Loucy (cell line): ENCODE results near the gene SGMS1.

ENCODE experiments used
- EZH2phosphoT487 ChIP-seq: fragments of 200-600 bp; IDR thresholded peaks from 2 replicates; pipeline ENCODE4 v1.6.1; 2018; ENCODE audit warnings: antibody characterized with exemption, mild to moderate bottlenecking, moderate library complexity, borderline replicate concordance
- TF ChIP-seq, protein P1 (sequence below): fragments of 200-600 bp; sonication (generic); conservative IDR thresholded peaks from 2 replicates; pipeline ENCODE4 v1.5.1; 2014; ENCODE audit warnings: mild to moderate bottlenecking, antibody characterized with exemption, low read length

DNA sequence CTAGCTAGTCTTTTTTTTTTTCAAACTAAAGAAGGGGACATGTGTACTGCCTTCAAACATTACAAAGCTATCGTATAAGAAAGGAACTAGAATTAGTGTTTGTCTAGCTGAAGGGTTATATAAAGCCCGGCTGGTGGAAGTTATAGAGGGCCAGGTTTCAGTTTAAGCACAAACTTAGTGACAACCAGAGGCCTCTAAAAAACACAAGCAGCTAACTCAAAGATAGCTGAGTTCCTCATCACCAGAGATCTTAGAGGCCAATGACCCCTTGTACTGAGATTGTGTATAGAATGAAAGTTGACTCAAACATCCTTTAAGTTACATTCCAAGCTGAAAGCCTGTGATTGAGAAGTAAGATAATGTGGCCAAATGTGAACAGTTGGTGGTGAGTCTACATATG, 28.1 kb upstream of the SGMS1 start:
- TF ChIP-seq, protein P1, sequence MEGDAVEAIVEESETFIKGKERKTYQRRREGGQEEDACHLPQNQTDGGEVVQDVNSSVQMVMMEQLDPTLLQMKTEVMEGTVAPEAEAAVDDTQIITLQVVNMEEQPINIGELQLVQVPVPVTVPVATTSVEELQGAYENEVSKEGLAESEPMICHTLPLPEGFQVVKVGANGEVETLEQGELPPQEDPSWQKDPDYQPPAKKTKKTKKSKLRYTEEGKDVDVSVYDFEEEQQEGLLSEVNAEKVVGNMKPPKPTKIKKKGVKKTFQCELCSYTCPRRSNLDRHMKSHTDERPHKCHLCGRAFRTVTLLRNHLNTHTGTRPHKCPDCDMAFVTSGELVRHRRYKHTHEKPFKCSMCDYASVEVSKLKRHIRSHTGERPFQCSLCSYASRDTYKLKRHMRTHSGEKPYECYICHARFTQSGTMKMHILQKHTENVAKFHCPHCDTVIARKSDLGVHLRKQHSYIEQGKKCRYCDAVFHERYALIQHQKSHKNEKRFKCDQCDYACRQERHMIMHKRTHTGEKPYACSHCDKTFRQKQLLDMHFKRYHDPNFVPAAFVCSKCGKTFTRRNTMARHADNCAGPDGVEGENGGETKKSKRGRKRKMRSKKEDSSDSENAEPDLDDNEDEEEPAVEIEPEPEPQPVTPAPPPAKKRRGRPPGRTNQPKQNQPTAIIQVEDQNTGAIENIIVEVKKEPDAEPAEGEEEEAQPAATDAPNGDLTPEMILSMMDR = no peak
- TF ChIP-seq EZH2phosphoT487 = no peak
